ENCODE results near the gene CHRNG.

CHRNG gene

GRCh38 chr2:232539298-232540231 lies at the start of gene CHRNG:
TSS of gene CHRNG (plus strand) at chr2:232539692. CDS start at chr2:232539748, 56 bp downstream.
- DNase-seq (ENCODE audit: low spot score), result no peak

GRCh38 chr2:232490221-232491138 lies 49.0 kb upstream of the CHRNG start:
- DNase-seq (ENCODE audit: low spot score), result no peak

- DNase-seq (ENCODE audit: low spot score), result no peak
These were observed 48.2 kb upstream of the CHRNG start for GRCh38 chr2:232491139-232491780.

GRCh38 chr2:232492236-232492848 lies 47.1 kb upstream of the CHRNG start:
- no peak for DNase-seq (ENCODE audit: low spot score)

- DNase-seq (ENCODE audit: low spot score), result no peak
These were observed 46.4 kb upstream of the CHRNG start for GRCh38 chr2:232492963-232493700.

GRCh38 chr2:232493701-232494474 lies 45.6 kb upstream of the CHRNG start:
- DNase-seq (ENCODE audit: low spot score), result no peak

- DNase-seq (ENCODE audit: low spot score), result no peak
These were observed 45.0 kb upstream of the CHRNG start for GRCh38 chr2:232494542-232494941.

GRCh38 chr2:232495292-232495691 lies 44.2 kb upstream of the CHRNG start:
- DNase-seq (ENCODE audit: low spot score), result no peak

GRCh38 chr2:232496501-232497270 lies 42.8 kb upstream of the CHRNG start:
- no peak for DNase-seq (ENCODE audit: low spot score)

GRCh38 chr2:232497348-232497747 lies 42.1 kb upstream of the CHRNG start:
- DNase-seq (ENCODE audit: low spot score), result no peak

- DNase-seq (ENCODE audit: low spot score), result no peak
These were observed 41.0 kb upstream of the CHRNG start for GRCh38 chr2:232498452-232498851.

- no peak for DNase-seq (ENCODE audit: low spot score)
These were observed 38.1 kb upstream of the CHRNG start for GRCh38 chr2:232501331-232501771.

- DNase-seq (ENCODE audit: low spot score), result no peak
These were observed 37.6 kb upstream of the CHRNG start for GRCh38 chr2:232501794-232502390.

GRCh38 chr2:232502511-232502910 lies 37.0 kb upstream of the CHRNG start:
- no peak for DNase-seq (ENCODE audit: low spot score)

GRCh38 chr2:232502911-232503808 lies 36.3 kb upstream of the CHRNG start:
- DNase-seq (ENCODE audit: low spot score), result peak; percentile 38

- DNase-seq (ENCODE audit: low spot score), result no peak
These were observed 35.6 kb upstream of the CHRNG start for GRCh38 chr2:232503809-232504323.

GRCh38 chr2:232504438-232504837 lies 35.1 kb upstream of the CHRNG start:
- peak; percentile 18 for DNase-seq (ENCODE audit: low spot score)

GRCh38 chr2:232505856-232506255 lies 33.6 kb upstream of the CHRNG start:
- DNase-seq (ENCODE audit: low spot score), result no peak
